Fibroblast of lung (primary cell): Measurements from ENCODE around the gene AGO1. TPM values are rescaled to one million over a fixed set of nuclear protein-coding genes. Genes with fewer than 3 reads are reported as not detected.
"Not testable (repeated sequence)": the region's sequence is repeated elsewhere in the genome, so short reads cannot be mapped to it uniquely, and the experiment has no call there.

ENCODE experiments used
- DNase-seq, 2 donors: peaks; one replicate each; pipeline versions ENCODE4 v3.0.0 to v3.0.0-alpha.2; 2010; ENCODE audit warnings: low read depth in 2 of 2
- H2AFZ ChIP-seq: 2 replicates; pipeline ENCODE4 v1.5.1; 2012; ENCODE audit warnings: low read length, control low read depth, inconsistent platforms
- H3K27ac ChIP-seq: 2 replicates; pipeline ENCODE4 v1.5.1; 2011; ENCODE audit warnings: low read length, control low read depth; ENCODE audit not compliant: insufficient read depth
- H3K27me3 ChIP-seq: 2 replicates; pipeline ENCODE4 v1.5.1; 2011; ENCODE audit warnings: mild to moderate bottlenecking, low read length; ENCODE audit not compliant: control insufficient read depth, insufficient read depth
- H3K36me3 ChIP-seq: 2 replicates; pipeline ENCODE4 v1.5.1; 2011; ENCODE audit warnings: low read length; ENCODE audit not compliant: control insufficient read depth, insufficient read depth
- H3K4me1 ChIP-seq: 2 replicates; pipeline ENCODE4 v1.5.1; 2011; ENCODE audit warnings: low read length; ENCODE audit not compliant: control insufficient read depth, insufficient read depth; ENCODE audit errors: extremely low read depth
- H3K4me2 ChIP-seq: 2 replicates; pipeline ENCODE4 v1.5.1; 2011; ENCODE audit warnings: low read length, control low read depth; ENCODE audit not compliant: insufficient read depth; ENCODE audit errors: extremely low read depth
- H3K4me3 ChIP-seq, 4 experiments: fragments of 200-600 bp in 1 of 4; sonication (generic) in 1 of 4; replicated peaks in 1 of 4; 2 replicates each; pipeline ENCODE4 v1.5.1; 2011 to 2016; ENCODE audit warnings: low read length in 4 of 4, low read depth in 3 of 4, mild to moderate bottlenecking in 3 of 4, control low read depth in 2 of 4, inconsistent platforms in 1 of 4, mixed read lengths in 1 of 4; ENCODE audit not compliant: insufficient read depth in 1 of 4; ENCODE audit errors: control extremely low read depth in 1 of 4
- H3K79me2 ChIP-seq: 2 replicates; pipeline ENCODE4 v1.5.1; 2012; ENCODE audit warnings: mild to moderate bottlenecking, low read length, inconsistent platforms; ENCODE audit not compliant: control insufficient read depth, insufficient read depth
- H3K9ac ChIP-seq: 2 replicates; pipeline ENCODE4 v1.5.1; 2011; ENCODE audit warnings: mild to moderate bottlenecking, low read length, control low read depth; ENCODE audit not compliant: insufficient read depth
- H3K9me3 ChIP-seq: 2 replicates; pipeline ENCODE4 v1.5.1; 2012; ENCODE audit warnings: low read depth, low read length; ENCODE audit not compliant: control insufficient read depth, insufficient read depth
- H4K20me1 ChIP-seq: 2 replicates; pipeline ENCODE4 v1.5.1; 2011; ENCODE audit warnings: low read length; ENCODE audit not compliant: control insufficient read depth, insufficient read depth; ENCODE audit errors: extremely low read depth
- EZH2 ChIP-seq: IDR thresholded peaks from 2 replicates; pipeline ENCODE4 v1.5.1; 2012; ENCODE audit warnings: low read length, control low read depth, mild to moderate bottlenecking; ENCODE audit errors: missing control alignments
- polyA plus RNA-seq, 2 donors: library from polyadenylated mRNA; depleted of rRNA in 1 of 2; stranded (reverse) in 1 of 2; unstranded in 1 of 2; fragments of >200 nt; gene quantifications; 2 replicates each; pipeline ENCODE4 v1.2.1, GENCODE V29; 2011 to 2012; ENCODE audit warnings: missing spikeins in 1 of 2
- total RNA-seq: library from RNA; depleted of rRNA; stranded (reverse); fragments of >200 nt; gene quantifications from 2 replicates; pipeline ENCODE4 v1.2.1, GENCODE V29; 2014
- TF ChIP-seq, protein P1 (sequence below), 2 donors: IDR thresholded peaks in 1 of 2; conservative IDR thresholded peaks in 1 of 2; 1 replicate in 1 of 2; 2 replicates in 1 of 2; pipeline ENCODE4 v1.5.1; 2011 to 2012; ENCODE audit warnings: low read length in 2 of 2, control low read depth in 1 of 2, inconsistent platforms in 1 of 2, low read depth in 1 of 2, mild to moderate bottlenecking in 1 of 2

The AGO1 gene
- total and polyA plus RNA-seq, 2 donors (not counting 1 experiment from before 2014, with no cell fraction given), result 7.6 to 12.8 TPM

DNA sequence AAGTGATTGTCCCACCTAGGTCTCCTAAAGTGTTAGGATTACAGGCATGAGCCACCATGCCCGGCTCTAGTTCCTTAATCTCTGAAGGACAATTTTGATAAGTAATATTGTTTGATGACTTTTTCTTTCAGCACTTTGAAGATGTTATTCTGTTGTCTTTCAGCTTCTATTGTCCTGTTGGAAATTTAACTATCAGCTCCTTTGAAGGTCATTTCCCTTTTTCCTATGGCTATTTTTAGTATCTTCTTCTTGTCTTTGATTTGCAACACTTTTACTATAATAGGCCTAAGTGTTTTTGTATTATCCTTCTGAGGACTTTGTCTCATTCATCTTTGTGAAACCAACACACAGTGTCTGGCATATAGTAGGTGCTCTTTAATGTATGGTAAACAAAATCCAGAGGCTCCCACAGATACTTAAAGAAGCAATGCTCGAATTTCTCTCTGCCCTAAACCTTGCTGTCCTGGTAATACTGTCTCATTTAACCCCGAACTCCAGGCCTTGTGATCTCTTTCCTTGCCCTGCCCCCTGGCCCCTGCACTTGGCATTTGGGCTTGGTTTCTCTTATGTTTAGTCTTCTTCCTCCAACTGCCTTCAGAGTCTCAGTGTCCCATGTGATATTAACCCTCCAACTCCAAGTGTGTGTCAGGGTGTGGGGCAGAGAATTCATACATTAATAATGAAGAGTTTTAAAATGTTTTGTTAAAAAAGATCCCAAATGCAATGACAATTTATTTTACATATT lies 19.0 kb upstream of the AGO1 start:
- Histone ChIP-seq H3K4me2 (no peak overlapping the region), H3K36me3 (no peaks in the 10 kb centered on the region), H3K4me1 (no peaks in the 10 kb centered on the region), H3K9me3 (no peaks in the 10 kb centered on the region), H3K4me3 (no peak overlapping the region), H3K79me2 (no peaks in the 10 kb centered on the region), H3K9ac (no peak overlapping the region), H3K27ac (no peak overlapping the region), H3K27me3 (no peaks in the 10 kb centered on the region), H4K20me1 (no peaks in the 10 kb centered on the region), H2AFZ (no peak overlapping the region)
- TF ChIP-seq, protein P1, sequence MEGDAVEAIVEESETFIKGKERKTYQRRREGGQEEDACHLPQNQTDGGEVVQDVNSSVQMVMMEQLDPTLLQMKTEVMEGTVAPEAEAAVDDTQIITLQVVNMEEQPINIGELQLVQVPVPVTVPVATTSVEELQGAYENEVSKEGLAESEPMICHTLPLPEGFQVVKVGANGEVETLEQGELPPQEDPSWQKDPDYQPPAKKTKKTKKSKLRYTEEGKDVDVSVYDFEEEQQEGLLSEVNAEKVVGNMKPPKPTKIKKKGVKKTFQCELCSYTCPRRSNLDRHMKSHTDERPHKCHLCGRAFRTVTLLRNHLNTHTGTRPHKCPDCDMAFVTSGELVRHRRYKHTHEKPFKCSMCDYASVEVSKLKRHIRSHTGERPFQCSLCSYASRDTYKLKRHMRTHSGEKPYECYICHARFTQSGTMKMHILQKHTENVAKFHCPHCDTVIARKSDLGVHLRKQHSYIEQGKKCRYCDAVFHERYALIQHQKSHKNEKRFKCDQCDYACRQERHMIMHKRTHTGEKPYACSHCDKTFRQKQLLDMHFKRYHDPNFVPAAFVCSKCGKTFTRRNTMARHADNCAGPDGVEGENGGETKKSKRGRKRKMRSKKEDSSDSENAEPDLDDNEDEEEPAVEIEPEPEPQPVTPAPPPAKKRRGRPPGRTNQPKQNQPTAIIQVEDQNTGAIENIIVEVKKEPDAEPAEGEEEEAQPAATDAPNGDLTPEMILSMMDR (conservative IDR thresholded peaks at IDR 0.05 in 1 of 2, IDR thresholded peaks at IDR 0.05 in 1 of 2; ENCODE audit: low read depth in 1 of 2, low read length in 2 of 2), result no peak
- TF ChIP-seq EZH2, result no peak
- DNase-seq, result no peak

DNA sequence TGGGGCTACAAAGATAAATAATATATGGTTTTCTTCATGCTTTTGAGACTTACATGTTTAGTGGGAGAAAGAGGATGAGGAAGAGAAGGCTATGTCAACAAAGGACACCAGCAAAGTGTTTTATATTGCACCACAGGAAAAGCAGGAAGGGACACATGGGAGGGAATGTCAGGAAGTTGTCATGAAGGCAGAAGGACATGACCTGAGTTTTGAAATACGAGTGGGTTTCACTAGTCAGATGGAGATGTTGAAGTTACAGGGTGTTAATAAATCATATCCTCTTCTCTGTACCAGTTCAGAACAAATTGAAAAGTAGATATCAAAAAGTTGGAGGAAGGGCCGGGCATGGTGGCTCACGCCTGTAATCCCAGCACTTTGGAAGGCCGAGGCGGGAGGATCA lies 18.2 kb upstream of the AGO1 start:
- TF ChIP-seq EZH2, result no peak
- TF ChIP-seq, protein P1 (conservative IDR thresholded peaks at IDR 0.05 in 1 of 2, IDR thresholded peaks at IDR 0.05 in 1 of 2; ENCODE audit: low read depth in 1 of 2, low read length in 2 of 2), result no peak
- no peaks in the 10 kb centered on the region for H3K36me3 ChIP-seq
- H3K4me2 ChIP-seq, result no peak overlapping the region
- no peak for DNase-seq
- no peaks in the 10 kb centered on the region for H3K79me2 ChIP-seq
- H2AFZ ChIP-seq, result no peak overlapping the region
- no peak overlapping the region for H3K27ac ChIP-seq
- H4K20me1 ChIP-seq, result no peaks in the 10 kb centered on the region
- no peaks in the 10 kb centered on the region for H3K4me1 ChIP-seq
- H3K9me3 ChIP-seq, result no peaks in the 10 kb centered on the region
- no peaks in the 10 kb centered on the region for H3K27me3 ChIP-seq
- H3K4me3 ChIP-seq, result no peak overlapping the region
- no peak overlapping the region for H3K9ac ChIP-seq

DNA sequence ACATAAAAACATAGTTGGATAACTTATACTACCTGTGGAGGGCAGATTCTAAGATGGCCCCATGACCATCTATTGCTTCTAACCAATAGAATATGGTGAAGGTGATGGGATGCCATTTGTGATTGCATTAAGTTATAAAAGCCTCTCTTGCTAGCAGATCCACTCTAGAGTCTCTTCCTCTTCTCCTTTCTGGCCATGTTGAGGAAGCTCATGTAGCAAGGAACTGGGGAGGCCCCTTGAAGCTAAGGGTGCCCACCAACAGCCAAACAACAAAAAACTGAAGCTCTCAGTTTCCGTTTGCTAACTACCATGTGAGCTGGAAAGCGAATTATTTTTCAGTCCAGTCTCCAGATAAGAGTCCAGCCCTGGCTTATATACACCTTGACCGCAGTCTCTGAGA lies 16.0 kb upstream of the AGO1 start:
- no peaks in the 10 kb centered on the region for H3K4me1 ChIP-seq
- H3K4me2 ChIP-seq, result no peak overlapping the region
- no peaks in the 10 kb centered on the region for H3K79me2 ChIP-seq
- H2AFZ ChIP-seq, result no peak overlapping the region
- no peak overlapping the region for H3K27ac ChIP-seq
- no peak overlapping the region for H3K4me3 ChIP-seq
- no peaks in the 10 kb centered on the region for H3K36me3 ChIP-seq
- no peak for TF ChIP-seq EZH2
- TF ChIP-seq, protein P1 (conservative IDR thresholded peaks at IDR 0.05 in 1 of 2, IDR thresholded peaks at IDR 0.05 in 1 of 2; ENCODE audit: low read depth in 1 of 2, low read length in 2 of 2), result no peak
- no peaks in the 10 kb centered on the region for H3K9me3 ChIP-seq
- no peak overlapping the region for H3K9ac ChIP-seq
- H4K20me1 ChIP-seq, result no peaks in the 10 kb centered on the region
- DNase-seq, result no peak
- no peaks in the 10 kb centered on the region for H3K27me3 ChIP-seq

DNA sequence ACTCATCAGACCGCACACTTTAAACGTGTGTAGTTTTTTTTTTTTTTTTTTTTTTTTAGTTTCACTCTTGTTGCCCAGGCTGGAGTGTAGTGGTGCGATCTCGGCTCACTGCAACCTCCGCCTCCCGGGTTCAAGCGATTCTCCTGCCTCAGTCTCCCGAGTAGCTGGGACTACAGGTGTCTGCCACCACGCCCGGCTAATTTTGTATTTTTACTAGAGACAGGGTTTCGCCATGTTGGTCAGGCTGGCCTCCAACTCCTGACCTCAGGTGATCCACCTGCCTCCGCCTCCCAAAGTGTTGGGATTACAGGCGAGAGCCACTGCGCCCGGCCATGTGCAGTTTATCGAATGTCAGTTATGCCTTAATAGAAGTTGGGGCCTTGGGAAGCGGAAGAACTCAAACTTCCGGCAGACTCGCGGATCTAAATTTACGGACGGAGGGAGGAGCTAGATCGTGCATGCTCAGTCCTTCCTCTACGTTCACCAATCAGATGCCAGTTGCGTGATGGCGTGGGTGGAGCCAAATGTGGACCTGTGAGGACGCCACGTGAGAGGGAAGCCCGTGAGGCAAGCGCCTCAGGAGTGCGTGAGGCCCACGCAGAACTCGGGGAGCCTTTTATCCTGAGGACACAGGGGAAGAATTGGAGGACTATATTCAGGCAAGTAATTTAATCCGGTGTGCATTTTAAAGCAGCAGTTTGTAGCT lies 13.6 kb upstream of the AGO1 start:
- not testable (repeated sequence) for H3K4me2 ChIP-seq, H3K4me1 ChIP-seq, H3K27ac ChIP-seq, H3K36me3 ChIP-seq, H3K27me3 ChIP-seq, H3K79me2 ChIP-seq, DNase-seq, H4K20me1 ChIP-seq, H3K4me3 ChIP-seq, H2AFZ ChIP-seq, H3K9me3 ChIP-seq, H3K9ac ChIP-seq
